Right lung (tissue), 5 donors: ENCODE measurements around the gene ADGRG6. TPM values are rescaled to one million over a fixed set of nuclear protein-coding genes. Genes with fewer than 3 reads are reported as not detected.

ENCODE experiments used
- DNase-seq, 2 donors: peaks; one replicate each; pipeline ENCODE4 v3.0.0-alpha.2; 2013
- polyA plus RNA-seq, 5 donors: library from polyadenylated mRNA; unstranded; fragments of 120-200 nt; gene quantifications; one replicate each; pipeline versions ENCODE4 v1.2.1 to v1.2.3, GENCODE V29; 2013; ENCODE audit warnings: inconsistent platforms in 1 of 5, low replicate concordance in 1 of 5; ENCODE audit not compliant: insufficient read length in 5 of 5, insufficient read depth in 1 of 5

The ADGRG6 gene
- polyA plus RNA-seq, 5 donors: 81.9 to 174 (median 150) TPM

- no peak for DNase-seq
These were observed 179.7 kb downstream of the ADGRG6 start for GRCh38 chr6:142481466-142481865.

DNA sequence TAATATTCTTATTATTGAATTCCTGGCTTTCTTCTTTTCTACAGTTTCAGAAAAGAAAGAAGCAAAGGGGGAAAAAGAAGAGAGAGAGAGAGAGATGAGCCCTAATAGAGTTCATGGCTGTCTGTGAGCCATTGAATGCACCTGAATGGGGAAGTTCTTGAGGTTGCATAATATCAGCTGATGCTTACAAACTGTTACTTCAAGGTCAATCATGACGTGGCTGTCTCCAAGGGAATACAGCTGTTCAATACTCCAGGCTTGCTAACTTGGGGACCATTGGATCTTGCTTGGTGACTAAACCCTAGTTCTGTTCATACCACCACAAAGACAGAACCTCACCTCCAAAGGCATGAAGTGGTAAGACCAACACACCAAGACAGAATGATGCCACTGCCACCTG is 180.4 kb downstream of the ADGRG6 start:
- no peak for DNase-seq

- no peak for DNase-seq
These were observed 181.2 kb downstream of the ADGRG6 start for GRCh38 chr6:142482974-142483373.

GRCh38 chr6:142485256-142485655 is 183.4 kb downstream of the ADGRG6 start:
- no peak for DNase-seq

- DNase-seq: no peak
These were observed 188.2 kb downstream of the ADGRG6 start for GRCh38 chr6:142489722-142490610.

Other genes starting within 250 kb of the ADGRG6 start
- not detected for gene GJE1, start 169.1 kb upstream of the ADGRG6 start, polyA plus RNA-seq
- gene NMBR, start 154.9 kb upstream of the ADGRG6 start, polyA plus RNA-seq: under 1 TPM in 4 of 5 donors, not detected in 1; 0.18 to 0.46 (median 0.36) TPM
- gene VTA1, start 154.7 kb upstream of the ADGRG6 start, polyA plus RNA-seq: 10 to 100 TPM; 57.5 to 86.2 (median 73.6) TPM